Choroid plexus epithelial cell (primary cell): ENCODE results near the gene TMC4.
A peak's percentile ranks its signal among the peaks of the same experiment; 100 is the strongest.

Experiments
- DNase-seq: peaks from one replicate; pipeline ENCODE4 v3.0.0-alpha.2; 2010; ENCODE audit warnings: low read depth
- H3K4me3 ChIP-seq: 2 replicates; pipeline ENCODE4 v1.5.1; 2011; ENCODE audit warnings: low read depth, mild to moderate bottlenecking, control low read depth, low read length, moderate library complexity
- CTCF ChIP-seq: conservative IDR thresholded peaks from 2 replicates; pipeline ENCODE4 v1.5.1; 2011; ENCODE audit warnings: low read depth, mild to moderate bottlenecking, control low read depth, inconsistent platforms, low read length, moderate library complexity

TMC4 gene

GRCh38 chr19:54206831-54207177 is 33.8 kb upstream of the TMC4 start:
- no peak for DNase-seq
- no peak for TF ChIP-seq CTCF
- H3K4me3 ChIP-seq: no peak overlapping the region

GRCh38 chr19:54206030-54206830 is 33.3 kb upstream of the TMC4 start:
- TF ChIP-seq CTCF: no peak
- H3K4me3 ChIP-seq: no peak overlapping the region
- DNase-seq: no peak

DNA sequence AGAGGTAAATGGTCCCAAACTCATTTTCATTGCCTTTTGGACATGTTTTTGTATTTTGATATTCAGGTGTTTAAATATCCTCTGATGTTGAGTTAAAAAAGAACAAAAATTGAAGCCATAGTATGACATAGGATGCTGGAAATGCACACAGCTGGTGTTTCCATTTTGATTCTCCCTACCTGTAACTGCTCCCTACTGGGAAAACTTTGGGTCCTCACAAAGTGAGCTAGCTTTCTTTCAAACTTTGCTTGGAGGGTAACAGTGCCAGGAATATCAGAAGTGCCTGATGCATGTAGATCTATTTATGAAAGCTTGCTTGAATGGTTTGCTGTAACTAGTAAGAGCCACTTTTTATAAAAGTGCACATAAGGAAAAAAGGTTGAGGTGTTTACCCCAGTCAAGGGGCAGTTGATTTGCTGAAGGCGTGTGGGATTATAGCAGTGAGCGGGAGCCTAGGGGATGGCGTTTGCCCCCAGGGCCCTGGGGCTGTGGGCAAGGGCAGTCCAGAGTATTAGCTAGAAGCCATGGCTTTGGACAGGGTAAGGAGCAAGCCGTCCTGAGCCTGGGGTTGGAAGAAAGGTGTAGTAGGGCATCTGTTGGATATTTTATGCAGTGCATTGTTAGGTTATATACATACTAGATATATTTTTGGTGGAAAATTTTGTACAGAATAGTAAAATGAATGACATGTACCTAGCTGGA is 32.0 kb upstream of the TMC4 start:
- no peak overlapping the region for H3K4me3 ChIP-seq
- no peak for TF ChIP-seq CTCF
- DNase-seq: no peak

DNA sequence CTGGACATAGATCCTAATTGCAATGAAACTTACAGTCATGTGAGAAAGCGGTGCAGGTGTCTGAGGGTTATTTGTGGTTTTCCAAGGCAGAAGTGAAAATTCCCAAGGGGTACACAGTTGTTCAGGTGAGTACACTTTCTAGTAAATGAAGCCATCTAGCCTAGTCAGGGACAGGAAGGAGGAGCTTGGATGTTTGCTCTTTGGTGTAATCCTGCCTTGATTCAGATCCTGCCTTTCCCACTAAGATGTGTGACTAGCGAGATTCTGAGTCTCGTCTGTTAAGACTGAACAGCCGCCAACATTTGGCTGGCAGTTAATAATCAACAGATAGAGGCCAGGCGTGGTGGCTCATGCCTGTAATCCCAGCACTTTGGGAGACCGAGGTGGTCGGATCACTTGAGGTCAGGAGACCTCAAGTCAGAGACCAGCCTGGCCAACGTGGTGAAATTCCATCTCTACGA is 30.2 kb upstream of the TMC4 start:
- DNase-seq: no peak
- no peak overlapping the region for H3K4me3 ChIP-seq
- TF ChIP-seq CTCF: no peak

DNA sequence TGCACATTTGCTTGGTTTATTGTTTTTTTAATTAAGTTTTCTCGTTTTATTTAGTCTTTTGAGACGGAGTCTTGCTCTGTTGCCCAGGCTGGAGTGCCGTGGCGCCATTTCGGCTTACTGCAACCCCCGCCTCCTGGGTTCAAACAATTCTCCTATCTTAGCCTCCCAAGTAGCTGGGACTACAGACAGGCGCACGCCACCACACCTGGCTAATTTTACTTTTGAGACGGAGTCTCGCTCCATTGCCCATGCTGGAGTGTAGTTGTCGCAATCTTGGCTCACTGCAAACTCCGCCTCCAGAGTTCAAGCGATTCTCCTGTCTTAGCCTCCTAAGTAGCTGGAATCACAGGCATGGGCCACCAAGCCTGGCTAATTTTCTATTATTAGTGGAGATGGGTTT is 29.0 kb upstream of the TMC4 start:
- peak overlapping the region; percentile 66 for H3K4me3 ChIP-seq
- DNase-seq: peak; percentile 28
- no peak for TF ChIP-seq CTCF

- peak overlapping the region; percentile 66 for H3K4me3 ChIP-seq
- TF ChIP-seq CTCF: no peak
- DNase-seq: peak; percentile 17
Observed at GRCh38 chr19:54201172-54201701, 28.3 kb upstream of the TMC4 start.
